ENCODE results near the gene BEND7.

Gene BEND7

DNA sequence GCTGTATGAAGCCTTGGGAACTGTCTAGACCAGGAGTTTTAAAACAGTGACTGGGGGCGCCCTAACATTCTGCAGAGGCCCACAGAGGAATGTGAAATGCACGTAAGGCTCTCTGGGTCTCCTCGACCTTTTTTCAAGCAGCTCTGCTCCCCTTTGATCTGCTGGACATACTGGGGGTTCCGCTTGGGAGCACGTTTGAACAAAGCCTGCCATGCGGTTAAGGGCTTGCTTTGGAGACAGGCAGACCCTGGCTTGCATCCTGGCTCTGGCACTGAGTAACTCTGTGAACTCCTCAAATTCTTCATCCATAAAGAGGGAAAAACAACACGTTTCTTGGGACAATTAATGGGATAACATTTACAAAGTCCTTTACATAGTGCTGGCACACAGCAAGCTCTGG lies 7.8 kb downstream of the BEND7 start:
- no peak for DNase-seq (ENCODE audit: low read depth)

DNA sequence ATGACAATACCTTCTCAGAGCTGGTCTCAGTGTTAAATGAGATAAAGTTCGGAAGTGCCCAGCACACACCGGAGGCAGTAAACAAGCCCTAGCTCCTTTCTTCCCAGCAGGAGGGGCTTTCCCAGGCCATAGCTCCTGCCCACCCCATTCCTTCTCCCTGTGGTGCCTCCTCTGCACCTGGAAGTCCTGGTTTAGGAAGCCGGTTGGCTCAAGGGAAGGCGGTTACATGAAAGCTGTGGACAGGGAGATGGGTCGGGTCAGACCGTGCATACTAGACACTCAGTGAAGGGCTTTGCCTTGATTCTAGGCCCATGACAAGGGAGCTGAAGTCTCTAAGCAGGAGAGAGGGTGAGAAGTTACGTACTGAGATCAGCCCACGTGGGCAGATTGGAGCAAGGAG lies 8.6 kb downstream of the BEND7 start:
- no peak for DNase-seq (ENCODE audit: low read depth)

DNA sequence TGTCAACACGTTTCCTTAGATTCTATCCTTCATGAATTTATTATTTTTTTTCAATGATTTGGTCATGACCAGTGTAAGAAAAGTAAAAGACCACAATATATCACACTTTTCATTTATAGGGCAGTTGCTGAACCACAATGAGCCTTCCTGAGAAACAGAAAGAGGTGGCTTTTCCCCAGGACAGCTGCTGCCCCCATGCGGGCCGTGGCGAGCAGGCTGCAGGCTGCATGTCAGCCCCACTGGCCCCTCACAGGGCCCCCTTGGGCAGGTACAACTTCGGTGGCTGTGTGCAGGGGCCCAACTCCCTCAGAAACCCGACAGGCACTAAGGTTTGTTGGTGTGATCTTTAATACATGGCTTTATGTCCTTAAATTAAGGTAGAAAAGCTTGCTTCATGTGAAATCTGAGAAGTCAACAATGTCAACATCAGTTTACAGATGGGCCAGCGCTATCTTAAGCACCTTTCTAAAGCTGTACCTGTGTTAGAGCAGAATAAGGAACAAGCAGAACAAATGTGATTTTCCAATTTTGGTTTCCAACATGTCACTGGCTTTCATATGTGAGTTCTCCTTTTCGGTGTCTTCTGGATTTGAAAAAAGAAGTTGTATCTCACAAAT lies 10.6 kb downstream of the BEND7 start:
- DNase-seq (ENCODE audit: low read depth), result no peak

DNA sequence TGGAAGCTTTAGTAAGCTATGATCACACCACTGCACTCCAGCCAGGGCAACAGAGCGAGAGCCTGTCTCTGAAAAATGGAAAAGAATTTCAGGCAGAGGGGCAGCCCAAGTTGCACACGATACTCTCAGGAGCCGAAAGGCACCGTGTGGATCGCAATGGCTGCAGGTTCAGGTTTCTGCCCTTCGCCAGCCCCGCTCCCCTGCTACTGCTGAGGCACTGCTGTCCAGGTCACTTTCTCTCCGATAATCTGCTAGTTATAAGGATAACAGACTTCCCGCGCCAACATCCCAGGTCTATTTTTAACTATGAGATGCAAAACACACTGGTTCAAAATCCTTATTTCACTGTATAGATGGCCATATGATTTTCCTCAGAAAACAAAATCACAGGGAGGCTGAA lies 11.1 kb downstream of the BEND7 start:
- DNase-seq (ENCODE audit: low read depth), result no peak

DNA sequence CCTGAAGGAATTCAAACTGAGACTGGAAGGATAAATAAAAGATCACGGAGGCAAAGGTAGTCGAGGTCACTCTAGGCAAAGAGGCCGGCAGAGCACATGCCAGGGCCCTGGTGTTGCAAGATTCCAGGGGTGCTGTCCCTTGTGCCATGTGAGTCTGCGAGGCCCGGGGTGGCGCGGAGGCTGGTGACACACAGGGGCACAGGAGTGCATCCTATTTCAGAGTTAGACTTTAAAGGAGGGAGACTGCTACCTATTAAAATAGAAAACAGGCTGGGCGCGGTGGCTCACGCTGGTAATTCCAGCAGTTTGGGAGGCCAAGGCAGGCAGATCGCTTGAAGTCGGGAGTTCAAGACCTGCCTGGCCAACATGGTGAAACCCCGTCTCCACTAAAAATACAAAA lies 12.6 kb downstream of the BEND7 start:
- DNase-seq (ENCODE audit: low read depth), result no peak

DNA sequence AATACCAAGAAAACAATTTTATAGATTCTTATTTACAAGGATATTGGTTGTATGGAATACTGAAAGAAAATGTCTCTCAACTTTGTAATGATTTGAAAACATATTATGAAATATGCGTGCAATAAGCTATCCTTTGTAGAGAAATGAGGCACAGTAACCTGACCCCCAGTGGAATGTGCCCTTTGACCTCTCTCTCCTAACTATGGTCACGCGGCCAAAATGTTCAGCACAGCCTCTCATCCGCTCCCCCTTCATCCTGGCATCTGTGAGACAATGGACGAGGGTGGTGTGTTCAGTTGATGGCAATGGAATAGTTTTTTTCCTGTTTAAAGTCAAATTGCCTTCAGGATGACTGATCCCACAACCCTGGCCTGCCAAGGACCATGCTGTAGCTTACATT lies 13.3 kb downstream of the BEND7 start:
- DNase-seq (ENCODE audit: low read depth), result no peak

DNA sequence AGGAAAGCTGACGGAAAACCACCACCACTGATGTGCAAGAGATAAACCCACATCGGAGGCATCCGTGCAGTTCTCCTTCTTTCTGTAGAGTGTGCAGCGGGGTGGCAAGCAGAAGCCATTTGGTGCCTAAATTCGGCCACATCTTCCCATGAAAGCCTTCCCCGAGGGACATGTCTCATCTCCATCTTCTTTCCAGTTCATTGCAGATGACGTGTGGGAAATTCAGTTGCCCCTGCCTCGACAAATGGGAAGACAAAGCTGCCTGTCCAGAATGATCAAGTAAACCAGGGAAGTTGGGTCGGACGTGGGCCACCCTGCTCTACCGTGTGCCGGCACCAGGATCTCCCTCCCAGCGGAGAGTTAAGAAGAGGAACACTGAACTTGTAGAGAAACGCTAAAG lies 14.5 kb downstream of the BEND7 start:
- no peak for DNase-seq (ENCODE audit: low read depth)

DNA sequence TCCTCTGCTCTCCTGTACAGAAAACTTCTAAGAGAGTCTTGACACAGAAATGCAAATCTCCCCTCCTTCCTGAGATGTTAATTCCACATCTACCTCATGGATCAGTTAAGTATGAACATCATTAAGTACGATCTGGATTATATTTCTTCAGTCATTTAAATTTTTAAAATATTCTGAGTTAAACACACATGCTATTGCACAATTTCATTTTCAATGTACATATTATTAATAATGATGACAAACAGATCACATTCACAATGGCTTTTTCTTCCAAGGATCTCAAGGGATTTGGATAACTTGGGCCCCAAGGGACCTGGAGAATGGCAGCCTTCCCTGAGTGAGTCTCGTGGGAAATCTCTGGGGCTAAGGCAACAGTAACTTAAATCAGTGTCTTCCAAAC lies 16.2 kb downstream of the BEND7 start:
- no peak for DNase-seq (ENCODE audit: low read depth)

DNA sequence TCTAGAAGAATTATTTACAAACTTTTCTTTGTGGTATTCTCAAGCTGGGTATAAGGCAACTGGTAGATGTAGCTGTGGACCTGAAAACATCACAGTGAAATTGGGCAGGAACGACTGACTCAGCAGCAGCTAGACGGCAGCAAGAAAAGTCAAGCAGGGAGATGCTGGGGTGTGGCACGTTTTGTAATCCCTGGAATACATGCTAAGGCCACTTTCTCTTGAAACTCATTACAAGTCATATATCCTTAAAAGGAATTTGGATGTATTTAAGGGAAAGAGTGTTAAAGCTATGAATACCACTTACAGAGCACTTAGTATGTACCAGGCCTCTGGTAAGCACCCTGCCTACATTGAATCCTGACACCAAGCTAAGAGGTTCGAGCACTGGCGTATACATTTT lies 17.4 kb downstream of the BEND7 start:
- no peak for DNase-seq (ENCODE audit: low read depth)

DNA sequence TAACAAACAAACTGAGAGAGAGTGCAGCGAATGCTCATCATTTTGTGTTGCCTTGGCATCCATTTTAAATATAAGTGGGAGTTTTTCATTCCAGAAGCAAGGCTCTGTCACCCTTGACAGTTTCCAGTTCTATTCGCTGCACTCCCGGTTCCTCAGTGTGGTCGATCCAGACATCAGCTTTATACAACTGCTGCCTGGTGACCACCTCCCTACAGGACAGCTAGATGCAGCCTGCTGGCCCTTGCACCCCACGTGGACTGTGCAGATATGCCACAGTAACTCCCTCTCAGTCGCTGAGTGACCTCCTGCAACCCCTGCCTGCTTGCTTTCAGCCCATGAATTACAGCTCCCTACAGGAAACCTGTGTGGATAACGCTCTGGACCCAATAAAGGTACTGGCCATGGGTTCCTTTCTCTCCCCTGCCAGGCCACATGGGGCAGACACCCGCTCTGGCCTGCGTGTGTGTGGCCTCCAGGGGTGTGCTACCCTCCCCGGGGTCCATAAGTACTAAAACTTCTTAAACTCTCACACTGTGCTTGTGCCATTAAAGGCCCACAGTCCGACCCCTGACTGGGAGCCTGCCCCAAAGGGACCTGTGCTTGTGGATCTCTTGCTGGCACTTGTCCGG lies 23.6 kb downstream of the BEND7 start:
- DNase-seq (ENCODE audit: low read depth), result no peak

DNA sequence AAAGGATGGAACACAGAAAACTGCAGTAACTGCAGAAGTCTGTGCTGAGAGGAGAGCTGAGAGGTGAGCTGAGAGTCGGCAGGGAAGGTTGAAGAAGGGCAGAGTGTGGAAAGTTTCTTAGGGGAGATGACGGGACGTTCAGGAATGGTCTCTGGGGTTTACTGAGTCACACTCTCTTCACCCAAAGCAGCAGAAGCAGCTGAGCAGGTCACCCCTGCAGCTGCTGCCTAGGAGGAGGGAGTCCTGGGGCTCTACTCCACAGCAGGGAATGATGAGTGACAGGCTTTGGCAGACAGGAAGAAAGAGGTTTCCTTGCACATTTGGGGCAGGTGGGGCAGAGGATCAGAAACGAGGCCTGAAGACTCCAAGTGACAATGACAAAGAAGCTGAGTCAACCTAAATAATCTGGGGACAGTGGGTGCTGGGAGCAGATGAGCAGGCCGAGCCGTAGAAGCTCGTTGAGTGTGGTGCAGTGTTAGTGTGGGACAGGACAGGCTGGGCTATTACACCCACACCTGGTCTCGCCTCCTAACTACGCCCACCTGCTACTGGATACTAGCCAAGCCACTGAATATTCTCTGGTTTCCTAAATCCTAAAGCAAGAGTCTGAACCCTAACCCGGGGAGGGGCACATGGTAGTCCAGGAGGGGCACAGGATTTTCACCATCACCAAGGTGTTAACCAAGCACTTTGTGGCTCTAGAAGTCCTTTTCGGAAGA lies 24.9 kb downstream of the BEND7 start:
- no peak for DNase-seq (ENCODE audit: low read depth)

DNA sequence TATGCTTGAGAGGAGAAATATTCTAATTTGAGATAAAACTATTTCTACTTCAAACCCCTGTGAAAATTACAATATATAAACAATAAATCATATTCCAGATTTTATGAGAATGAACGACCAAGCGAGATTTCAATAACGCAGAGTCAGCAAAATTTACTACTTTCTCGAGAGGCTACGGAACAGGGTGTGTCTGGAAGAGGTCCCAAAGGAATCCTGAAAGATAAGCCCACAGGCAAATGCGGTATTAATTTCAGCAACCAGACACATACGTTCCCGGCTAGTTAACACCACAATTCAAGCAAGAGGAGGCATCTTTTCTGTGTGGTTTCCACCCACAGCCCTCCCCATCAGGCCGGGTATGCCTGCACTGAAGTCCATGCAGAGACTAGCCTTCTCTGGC lies 26.4 kb downstream of the BEND7 start:
- no peak for DNase-seq (ENCODE audit: low read depth)

DNA sequence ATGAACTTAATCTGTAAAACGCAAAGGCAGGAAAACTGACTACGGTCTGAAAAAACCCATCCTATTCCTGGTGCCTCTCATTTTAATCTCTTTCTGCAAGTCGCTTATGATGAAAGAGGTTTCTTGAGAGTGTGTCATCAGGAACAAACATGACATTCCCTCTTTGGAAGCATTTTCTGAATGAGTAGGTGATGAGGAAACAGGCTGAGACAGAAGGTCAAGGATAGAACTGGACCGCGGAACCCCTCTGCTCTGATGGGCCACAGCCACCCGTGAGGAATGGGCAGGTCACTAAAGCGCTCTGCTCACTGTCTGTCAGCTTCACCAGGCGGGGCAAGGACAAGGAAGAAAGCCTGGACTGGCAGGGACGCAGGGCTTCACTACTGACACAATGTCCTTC lies 28.6 kb downstream of the BEND7 start:
- no peak for DNase-seq (ENCODE audit: low read depth)

DNA sequence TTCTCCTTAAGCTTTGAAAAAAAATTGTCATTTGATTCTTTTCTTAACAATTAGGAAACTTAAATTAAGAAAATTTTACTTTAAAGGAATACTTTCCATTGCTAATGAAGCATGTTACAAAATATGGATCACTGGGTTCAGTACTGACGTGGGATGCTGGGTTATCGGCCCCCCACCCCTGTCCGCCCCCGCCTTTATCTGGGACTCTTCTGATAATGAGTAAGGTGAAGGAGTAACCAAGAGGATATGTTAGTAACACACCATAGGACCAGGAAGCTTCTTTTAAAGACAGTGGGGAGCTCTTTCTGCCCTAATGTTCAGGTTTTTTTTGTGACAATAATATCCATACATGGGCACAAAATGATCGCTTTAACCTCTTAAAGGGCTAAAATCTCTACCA lies 29.7 kb downstream of the BEND7 start:
- no peak for DNase-seq (ENCODE audit: low read depth)

DNA sequence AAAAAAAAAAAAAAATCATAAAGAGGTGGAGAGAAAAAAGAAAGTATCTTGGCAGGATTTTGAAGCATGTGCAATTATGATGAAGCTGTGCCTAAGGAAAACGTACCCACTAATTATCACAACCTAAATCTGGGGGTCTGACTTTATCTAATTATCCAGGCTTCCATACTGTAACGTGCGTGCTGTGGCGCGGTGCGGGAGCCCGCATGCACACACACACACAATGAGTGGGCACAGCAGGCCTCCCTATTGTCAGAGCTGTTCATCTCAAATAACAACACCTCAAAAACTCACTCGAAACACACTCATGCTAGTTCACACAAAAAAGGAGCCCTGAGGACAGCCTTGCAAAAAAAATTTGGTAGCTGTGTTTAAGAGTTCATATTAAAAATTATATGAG lies 31.9 kb downstream of the BEND7 start:
- DNase-seq (ENCODE audit: low read depth), result no peak

DNA sequence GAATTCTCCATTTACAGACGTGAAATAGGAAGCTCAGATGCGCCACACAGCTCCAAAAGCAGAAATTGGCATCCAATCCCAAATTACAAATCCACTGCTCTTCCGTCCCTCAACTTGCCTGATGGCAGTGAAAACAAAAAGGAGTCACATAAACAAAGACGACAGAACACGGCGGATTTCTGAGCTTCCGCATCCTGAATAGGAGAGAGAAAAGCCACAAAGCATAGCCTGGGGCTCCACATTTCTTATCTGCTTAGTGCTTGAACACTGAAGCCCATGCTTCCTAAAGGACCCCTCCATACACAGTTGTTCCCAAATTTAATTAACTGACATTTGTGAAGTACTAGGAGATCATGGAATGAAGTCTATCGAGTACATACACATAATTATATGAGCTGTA lies 32.6 kb downstream of the BEND7 start:
- DNase-seq (ENCODE audit: low read depth), result no peak

DNA sequence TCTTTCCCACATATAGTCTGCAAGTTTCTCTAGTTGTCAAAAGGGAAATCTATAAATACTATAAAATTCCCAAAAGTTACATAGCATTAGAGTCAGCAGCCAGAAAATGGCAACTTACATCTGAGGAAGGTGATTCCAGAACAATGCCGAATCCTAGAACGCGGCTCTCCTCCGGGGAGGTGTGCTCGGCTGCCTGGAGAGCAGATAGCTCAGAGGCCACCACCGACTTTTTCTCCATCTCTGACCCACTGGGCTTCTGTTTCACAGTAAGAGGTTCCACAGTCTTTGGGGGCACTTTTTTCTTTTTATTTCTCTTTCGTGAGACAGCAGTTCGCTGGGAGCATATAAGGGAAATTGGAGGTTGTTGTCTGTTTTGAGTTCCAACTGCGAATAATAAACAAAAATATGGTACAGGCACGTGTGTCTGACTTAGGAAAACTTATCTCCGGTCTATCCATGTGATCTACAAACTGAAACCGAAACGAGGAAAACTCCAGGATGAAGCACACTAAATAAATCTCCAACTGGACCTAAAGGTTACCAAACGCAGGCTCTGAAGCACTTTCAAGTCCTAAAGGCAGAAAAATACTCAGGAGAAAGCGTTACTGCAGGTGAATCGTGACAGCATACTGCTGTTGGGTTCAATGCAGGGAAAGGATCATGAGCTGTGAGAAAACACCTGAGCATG lies 36.2 kb downstream of the BEND7 start:
- DNase-seq (ENCODE audit: low read depth), result no peak

DNA sequence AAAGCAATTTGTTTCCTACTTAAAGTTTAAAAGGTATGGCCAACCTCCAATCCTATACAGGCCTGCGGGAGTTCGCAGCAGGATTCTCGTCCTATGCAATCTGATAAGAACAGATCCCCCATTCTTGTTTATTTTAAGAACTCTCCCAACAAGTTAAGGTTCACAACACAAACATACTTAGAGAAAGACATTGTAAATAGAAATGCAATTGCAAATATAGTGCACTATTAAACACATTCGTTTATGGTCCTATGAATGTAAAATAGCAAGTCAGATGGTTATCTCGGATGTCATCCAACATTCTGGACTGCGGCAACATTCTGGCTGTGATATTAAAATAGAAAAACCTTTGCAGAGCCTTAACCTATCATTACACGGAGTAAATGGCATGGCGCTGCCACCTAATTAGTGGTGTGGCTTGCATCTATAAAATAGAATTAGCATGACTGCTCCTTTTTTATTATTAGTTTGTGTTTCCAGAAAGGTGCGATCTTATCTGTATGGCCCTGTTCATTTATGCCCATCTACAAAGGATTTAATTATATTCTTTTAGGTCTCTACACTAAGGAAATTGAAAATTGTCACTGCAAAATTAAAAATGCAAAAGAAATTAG lies 37.0 kb downstream of the BEND7 start:
- no peak for DNase-seq (ENCODE audit: low read depth)

DNA sequence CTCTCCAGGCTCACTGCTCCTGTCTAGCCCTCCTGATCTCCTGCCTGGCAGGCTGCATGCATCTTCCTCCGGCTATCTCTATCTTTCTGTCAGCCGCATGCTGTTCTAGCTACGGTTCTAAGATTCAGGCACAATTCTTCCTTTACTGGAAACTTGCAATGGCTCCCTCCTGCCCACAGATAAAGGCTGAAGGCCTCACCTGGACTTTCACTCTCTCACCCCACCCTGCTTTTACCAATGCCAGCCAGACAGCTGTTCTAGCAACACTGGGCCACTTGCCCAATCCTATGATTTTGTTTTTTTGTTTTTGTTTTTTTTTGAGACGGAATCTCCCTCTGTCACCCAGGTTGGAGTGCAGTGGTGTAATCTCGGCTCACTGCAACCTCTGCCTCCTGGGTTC lies 38.3 kb downstream of the BEND7 start:
- DNase-seq (ENCODE audit: low read depth), result no peak

DNA sequence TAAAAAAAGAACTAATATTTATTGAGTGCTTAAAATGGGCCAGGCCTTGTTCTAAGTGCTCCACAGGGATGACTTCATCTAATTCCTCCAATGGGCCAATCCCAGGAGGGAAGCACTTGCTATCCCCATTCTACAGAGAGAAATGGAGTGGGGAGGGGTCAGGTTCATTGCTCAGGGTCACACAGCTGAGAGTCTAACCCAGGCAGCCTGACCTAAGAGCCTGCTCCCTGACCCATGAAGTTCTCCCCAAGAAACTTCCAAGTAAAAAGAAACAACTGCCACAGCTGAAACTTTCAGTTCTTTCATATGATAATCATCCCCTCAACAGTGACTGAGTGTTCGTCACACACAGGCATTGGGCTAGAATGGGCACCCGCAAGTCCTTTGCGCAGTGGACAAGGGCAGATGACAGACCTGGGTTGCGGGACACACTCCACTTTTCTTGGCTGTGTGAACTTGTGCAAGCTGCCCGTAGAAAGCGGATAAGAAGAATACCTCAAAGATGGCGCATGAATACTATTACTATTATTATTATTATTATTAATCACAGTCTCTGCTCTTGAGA lies 39.7 kb downstream of the BEND7 start:
- no peak for DNase-seq (ENCODE audit: low read depth)

DNA sequence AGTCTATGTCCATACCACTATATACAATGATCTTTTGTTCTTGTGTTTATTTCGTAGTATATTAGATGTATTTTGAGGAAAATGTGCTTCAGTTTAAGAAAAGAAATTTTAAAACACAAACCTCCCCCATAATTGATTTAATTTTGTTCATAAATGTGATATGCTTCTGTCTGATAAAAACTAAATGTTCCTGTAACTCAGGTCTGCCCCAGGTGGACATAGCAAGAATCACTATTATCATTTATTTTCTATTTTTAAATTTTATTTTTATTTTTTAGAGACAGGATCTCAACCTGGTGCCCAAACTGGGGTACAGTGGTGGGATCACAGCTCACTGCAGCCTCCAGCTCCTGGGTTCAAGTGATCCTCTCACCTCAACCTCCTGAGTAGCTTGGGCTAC lies 43.2 kb downstream of the BEND7 start:
- DNase-seq (ENCODE audit: low read depth), result no peak

DNA sequence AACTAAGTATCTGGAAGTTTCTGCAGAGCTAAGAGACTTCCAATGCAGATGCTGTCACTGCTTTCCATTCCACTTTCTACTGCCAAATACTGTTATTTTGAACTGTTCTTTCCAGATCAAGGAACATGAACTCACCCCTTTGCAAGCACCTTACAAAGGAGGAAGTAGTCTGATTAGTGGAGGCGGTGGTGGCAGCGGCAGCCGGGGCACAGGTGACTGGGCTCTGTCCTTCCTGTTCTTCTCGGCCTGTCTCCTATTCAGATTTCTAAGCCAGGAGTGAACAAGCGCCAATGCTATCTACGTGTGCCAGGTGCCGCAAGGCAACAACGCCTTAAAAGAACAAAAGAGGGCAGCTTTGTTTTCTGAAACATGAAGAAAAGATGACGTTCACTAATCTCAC lies 44.9 kb downstream of the BEND7 start:
- no peak for DNase-seq (ENCODE audit: low read depth)

All from stimulated activated CD8-positive, alpha-beta memory T cell treated with anti-CD3 and anti-CD28 coated beads, Interleukin-12 subunit alpha, Interleukin-12 subunit beta, amount 100 ng/mL, for 4 hours (primary cell).